Loucy (cell line): ENCODE results near the gene ARMC12.

ENCODE experiments used
- H2AFZ ChIP-seq: fragments of 200-600 bp; sonication (generic); 2 replicates; pipeline ENCODE4 v1.6.0; 2016; ENCODE audit warnings: antibody characterized with exemption, mild to moderate bottlenecking, low read length, moderate library complexity
- H3F3A ChIP-seq: fragments of 200-600 bp; 2 replicates; pipeline ENCODE4 v1.6.0; 2016; ENCODE audit warnings: antibody characterized with exemption, low read depth, mild to moderate bottlenecking
- H3K27me3 ChIP-seq: fragments of 200-600 bp; sonication (generic); 2 replicates; pipeline ENCODE4 v1.6.1; 2014; ENCODE audit warnings: low read length, mild to moderate bottlenecking; ENCODE audit not compliant: insufficient read depth, poor library complexity, severe bottlenecking
- H3K36me3 ChIP-seq: fragments of 200-600 bp; sonication (generic); 2 replicates; pipeline ENCODE4 v1.6.1; 2016; ENCODE audit warnings: low read length; ENCODE audit not compliant: insufficient read depth
- H3K4me1 ChIP-seq: fragments of 200-600 bp; sonication (generic); 2 replicates; pipeline ENCODE4 v1.5.1; 2014; ENCODE audit warnings: low read length, mild to moderate bottlenecking; ENCODE audit not compliant: insufficient read depth, poor library complexity, severe bottlenecking
- H3K4me2 ChIP-seq: fragments of 200-600 bp; sonication (generic); 2 replicates; pipeline ENCODE4 v1.6.0; 2014; ENCODE audit warnings: antibody characterized with exemption, low read length, low read depth, mild to moderate bottlenecking; ENCODE audit not compliant: poor library complexity, severe bottlenecking
- H3K4me3 ChIP-seq: fragments of 200-600 bp; sonication (generic); 2 replicates; pipeline ENCODE4 v1.5.1; 2014; ENCODE audit warnings: low read length, mild to moderate bottlenecking, mixed read lengths; ENCODE audit not compliant: poor library complexity, severe bottlenecking
- H3K79me2 ChIP-seq: fragments of 200-600 bp; sonication (generic); 2 replicates; pipeline ENCODE4 v1.6.1; 2014; ENCODE audit warnings: low read length; ENCODE audit not compliant: insufficient read depth
- H3K9ac ChIP-seq: fragments of 200-600 bp; sonication (generic); 2 replicates; pipeline ENCODE4 v1.6.0; 2014; ENCODE audit warnings: mild to moderate bottlenecking, low read depth, low read length, moderate library complexity; ENCODE audit not compliant: poor library complexity, severe bottlenecking
- H3K9me2 ChIP-seq: fragments of 200-600 bp; sonication (generic); replicated peaks from 2 replicates; pipeline ENCODE4 v1.6.1; 2016; ENCODE audit warnings: low read depth, low read length, mixed read lengths
- H3K9me3 ChIP-seq: fragments of 200-600 bp; sonication (generic); 2 replicates; pipeline ENCODE4 v1.6.1; 2014; ENCODE audit warnings: mild to moderate bottlenecking, antibody characterized with exemption, low read length, low read depth; ENCODE audit not compliant: insufficient read depth
- H4K20me1 ChIP-seq: fragments of 200-600 bp; sonication (generic); 2 replicates; pipeline ENCODE4 v1.6.0; 2014; ENCODE audit warnings: antibody characterized with exemption, low read length, mild to moderate bottlenecking; ENCODE audit not compliant: insufficient read depth, poor library complexity, severe bottlenecking
- EZH2phosphoT487 ChIP-seq: fragments of 200-600 bp; IDR thresholded peaks from 2 replicates; pipeline ENCODE4 v1.6.1; 2018; ENCODE audit warnings: antibody characterized with exemption, mild to moderate bottlenecking, moderate library complexity, borderline replicate concordance
- TF ChIP-seq, protein P1 (sequence below): fragments of 200-600 bp; sonication (generic); conservative IDR thresholded peaks from 2 replicates; pipeline ENCODE4 v1.5.1; 2014; ENCODE audit warnings: mild to moderate bottlenecking, antibody characterized with exemption, low read length

The ARMC12 gene

DNA sequence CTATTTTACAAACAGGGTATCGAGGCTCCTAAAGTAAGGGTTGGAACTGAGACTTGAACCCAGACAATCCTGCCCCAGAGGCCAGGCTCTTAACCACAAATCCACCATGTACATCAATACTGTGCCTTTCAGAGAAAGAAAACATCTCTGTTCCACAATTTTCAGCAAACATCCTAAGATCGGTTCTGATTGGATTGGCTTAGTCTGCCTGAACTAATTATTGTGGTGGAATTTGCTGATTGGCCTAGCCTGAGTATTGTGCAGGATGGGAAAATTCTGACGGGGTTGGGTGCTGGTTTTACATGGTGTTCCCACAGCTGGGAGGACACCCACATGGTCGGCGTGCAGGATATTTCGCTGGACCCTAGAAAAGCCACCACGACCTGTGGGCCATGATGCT, 43.9 kb downstream of the ARMC12 start, which contains the start of gene CLPSL1:
CLPSL1 (plus strand) TSS at position 301 of the 400 bp plus-strand sequence; CDS start at position 393, 92 bp downstream.
- no peak within 1 kb of the TSS for H2AFZ ChIP-seq
- H3K4me3 ChIP-seq, result no peak within 1 kb of the TSS
- no peaks in the 10 kb centered on the region for H4K20me1 ChIP-seq
- H3K4me2 ChIP-seq, result no peak within 1 kb of the TSS
- no peaks in the 10 kb centered on the region for H3K4me1 ChIP-seq
- H3K79me2 ChIP-seq, result no peaks in the 10 kb centered on the region
- no peaks in the 10 kb centered on the region for H3K9me3 ChIP-seq
- no peaks in the 10 kb centered on the region for H3K27me3 ChIP-seq
- H3K9me2 ChIP-seq, result no peaks in the 10 kb centered on the region
- no peak for TF ChIP-seq EZH2phosphoT487
- TF ChIP-seq, protein P1, sequence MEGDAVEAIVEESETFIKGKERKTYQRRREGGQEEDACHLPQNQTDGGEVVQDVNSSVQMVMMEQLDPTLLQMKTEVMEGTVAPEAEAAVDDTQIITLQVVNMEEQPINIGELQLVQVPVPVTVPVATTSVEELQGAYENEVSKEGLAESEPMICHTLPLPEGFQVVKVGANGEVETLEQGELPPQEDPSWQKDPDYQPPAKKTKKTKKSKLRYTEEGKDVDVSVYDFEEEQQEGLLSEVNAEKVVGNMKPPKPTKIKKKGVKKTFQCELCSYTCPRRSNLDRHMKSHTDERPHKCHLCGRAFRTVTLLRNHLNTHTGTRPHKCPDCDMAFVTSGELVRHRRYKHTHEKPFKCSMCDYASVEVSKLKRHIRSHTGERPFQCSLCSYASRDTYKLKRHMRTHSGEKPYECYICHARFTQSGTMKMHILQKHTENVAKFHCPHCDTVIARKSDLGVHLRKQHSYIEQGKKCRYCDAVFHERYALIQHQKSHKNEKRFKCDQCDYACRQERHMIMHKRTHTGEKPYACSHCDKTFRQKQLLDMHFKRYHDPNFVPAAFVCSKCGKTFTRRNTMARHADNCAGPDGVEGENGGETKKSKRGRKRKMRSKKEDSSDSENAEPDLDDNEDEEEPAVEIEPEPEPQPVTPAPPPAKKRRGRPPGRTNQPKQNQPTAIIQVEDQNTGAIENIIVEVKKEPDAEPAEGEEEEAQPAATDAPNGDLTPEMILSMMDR, result no peak
- no peaks in the 10 kb centered on the region for H3K36me3 ChIP-seq
- no peak within 1 kb of the TSS for H3K9ac ChIP-seq
- no peaks in the 10 kb centered on the region for H3F3A ChIP-seq

DNA sequence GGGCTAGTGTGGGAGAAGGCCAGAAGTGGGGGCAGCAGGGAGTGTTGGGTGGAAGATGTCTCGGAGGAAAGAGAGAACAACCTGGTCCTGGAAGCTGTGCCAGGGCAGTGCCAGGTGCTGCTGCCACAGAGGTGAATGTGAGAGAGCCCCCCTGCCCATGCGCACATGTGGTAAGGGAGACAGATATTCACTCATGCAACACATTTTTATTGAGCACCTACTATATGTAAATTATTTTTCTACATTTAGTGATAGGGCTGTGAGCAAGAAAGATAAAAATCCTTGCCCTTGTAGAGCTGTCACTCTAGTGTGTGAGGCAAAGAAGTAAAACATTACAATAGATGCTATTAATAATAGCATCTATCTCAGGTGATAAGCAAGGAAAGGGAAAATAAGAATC, 44.5 kb downstream of the ARMC12 start:
- Histone ChIP-seq H3K4me2 (no peak overlapping the region), H3K9me3 (no peaks in the 10 kb centered on the region), H3K27me3 (no peaks in the 10 kb centered on the region), H3K79me2 (no peaks in the 10 kb centered on the region), H3K9ac (no peak overlapping the region), H3K4me1 (no peaks in the 10 kb centered on the region), H3F3A (no peaks in the 10 kb centered on the region), H3K4me3 (no peak overlapping the region), H3K9me2 (no peaks in the 10 kb centered on the region), H4K20me1 (no peaks in the 10 kb centered on the region), H3K36me3 (no peaks in the 10 kb centered on the region), H2AFZ (no peak overlapping the region)
- TF ChIP-seq, protein P1, result no peak
- no peak for TF ChIP-seq EZH2phosphoT487

DNA sequence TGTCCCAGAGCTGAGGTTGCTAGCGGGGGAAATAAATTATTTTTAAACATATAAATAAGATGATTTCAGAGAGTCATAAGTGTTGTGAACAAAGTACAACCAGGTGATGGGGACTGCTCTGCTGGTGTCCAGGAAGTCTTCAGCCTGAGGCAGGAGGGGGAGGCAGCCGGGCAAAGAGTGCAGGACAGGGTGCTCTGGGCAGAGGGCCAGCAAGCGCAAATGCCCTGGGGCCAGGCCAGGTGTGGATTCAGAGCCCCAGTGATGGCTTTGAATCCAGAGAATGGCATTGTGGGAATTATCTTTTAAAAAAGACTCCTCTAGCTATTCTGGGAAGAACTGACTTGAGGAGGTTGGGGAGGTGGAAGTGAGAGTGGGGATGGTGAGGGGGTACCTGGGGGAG, 45.6 kb downstream of the ARMC12 start:
- H3K9ac ChIP-seq, result no peak overlapping the region
- no peaks in the 10 kb centered on the region for H3K36me3 ChIP-seq
- no peak for TF ChIP-seq EZH2phosphoT487
- TF ChIP-seq, protein P1, result no peak
- no peaks in the 10 kb centered on the region for H3K9me3 ChIP-seq
- H4K20me1 ChIP-seq, result no peaks in the 10 kb centered on the region
- no peaks in the 10 kb centered on the region for H3K79me2 ChIP-seq
- H3K27me3 ChIP-seq, result no peaks in the 10 kb centered on the region
- H3F3A ChIP-seq, result no peaks in the 10 kb centered on the region
- H3K9me2 ChIP-seq, result no peaks in the 10 kb centered on the region
- no peak overlapping the region for H2AFZ ChIP-seq
- H3K4me2 ChIP-seq, result no peak overlapping the region
- no peaks in the 10 kb centered on the region for H3K4me1 ChIP-seq
- no peak overlapping the region for H3K4me3 ChIP-seq
